Mucosa of stomach (tissue), 1 donor: ENCODE data around the gene MRPL11.
A peak's percentile ranks its signal among the peaks of the same experiment; 100 is the strongest.

Source experiments
- H3K27me3 ChIP-seq: one replicate; pipeline ENCODE4 v1.7.0; 2013; ENCODE audit warnings: mild to moderate bottlenecking, low read length; ENCODE audit not compliant: control insufficient read depth, insufficient read depth
- H3K36me3 ChIP-seq: one replicate; pipeline ENCODE4 v1.7.0; 2013; ENCODE audit warnings: low read length; ENCODE audit not compliant: control insufficient read depth, insufficient read depth
- H3K4me1 ChIP-seq: one replicate; pipeline ENCODE4 v1.7.0; 2013; ENCODE audit warnings: mild to moderate bottlenecking, low read length; ENCODE audit not compliant: control insufficient read depth, insufficient read depth
- H3K4me3 ChIP-seq: one replicate; pipeline ENCODE4 v1.7.0; 2013; ENCODE audit warnings: low read length
- H3K9ac ChIP-seq: one replicate; pipeline ENCODE4 v1.7.0; 2013; ENCODE audit warnings: mild to moderate bottlenecking, low read length, moderate library complexity
- H3K9me3 ChIP-seq: one replicate; pipeline ENCODE4 v1.7.0; 2013; ENCODE audit warnings: mild to moderate bottlenecking, low read length, moderate library complexity; ENCODE audit not compliant: control insufficient read depth
- donor health status: Pancreatic carcinoma.

MRPL11 gene

DNA sequence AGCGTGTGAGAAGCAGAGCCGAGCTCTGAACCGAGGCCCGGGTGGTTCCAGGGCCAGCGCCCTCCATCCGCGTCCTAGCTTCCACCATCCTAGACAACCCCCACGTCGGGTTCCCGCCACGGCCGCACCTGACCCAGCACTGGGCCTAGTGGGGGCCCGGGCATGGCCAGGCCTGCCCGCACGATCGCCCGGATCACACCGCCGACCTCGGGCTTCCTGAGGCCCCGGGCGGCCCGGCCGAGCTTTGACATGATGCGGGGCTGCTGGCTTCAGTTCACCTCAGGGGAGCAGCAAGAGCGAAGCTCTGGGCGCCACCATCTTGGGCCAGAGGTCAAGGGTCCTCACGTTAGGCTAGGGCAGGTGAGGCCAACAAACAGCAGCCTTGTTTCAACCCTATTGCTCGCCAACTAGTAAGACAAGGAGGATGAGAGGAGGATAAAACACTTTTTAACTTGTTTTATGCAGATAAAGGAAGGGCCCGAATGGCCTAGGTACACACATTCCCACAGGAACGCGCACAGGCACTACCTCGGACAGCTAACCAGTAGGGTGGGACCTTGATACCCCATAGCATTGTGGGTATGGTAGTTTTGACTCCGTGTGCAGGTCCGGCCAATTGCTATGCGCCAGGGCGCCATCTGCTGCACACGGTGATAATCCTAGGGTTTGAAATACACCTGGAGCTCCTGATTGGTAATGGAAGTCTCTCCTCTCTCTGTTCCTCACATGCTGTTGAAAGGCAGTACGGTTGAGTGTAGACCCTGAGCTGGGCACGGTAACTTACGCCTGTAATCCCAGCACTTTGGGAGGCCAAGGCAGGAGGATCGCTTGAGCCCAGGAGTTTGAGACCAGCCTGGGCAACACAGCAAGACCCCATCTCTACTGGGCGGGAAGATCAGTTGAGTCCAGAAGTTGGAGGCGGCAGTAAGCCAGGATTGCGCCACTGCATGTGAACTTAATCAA is at the start of gene MRPL11:
TSS of gene MRPL11 (minus strand) at position 345 of the 963 bp plus-strand sequence. CDS start at position 251, 94 bp downstream.
- Histone ChIP-seq H3K9ac (peak within 1 kb of the TSS; percentile 78), H3K27me3 (no peaks in the 10 kb centered on the region), H3K4me1 (no peaks in the 10 kb centered on the region), H3K4me3 (peak within 1 kb of the TSS; percentile 71), H3K36me3 (no peaks in the 10 kb centered on the region), H3K9me3 (no peaks in the 10 kb centered on the region)

DNA sequence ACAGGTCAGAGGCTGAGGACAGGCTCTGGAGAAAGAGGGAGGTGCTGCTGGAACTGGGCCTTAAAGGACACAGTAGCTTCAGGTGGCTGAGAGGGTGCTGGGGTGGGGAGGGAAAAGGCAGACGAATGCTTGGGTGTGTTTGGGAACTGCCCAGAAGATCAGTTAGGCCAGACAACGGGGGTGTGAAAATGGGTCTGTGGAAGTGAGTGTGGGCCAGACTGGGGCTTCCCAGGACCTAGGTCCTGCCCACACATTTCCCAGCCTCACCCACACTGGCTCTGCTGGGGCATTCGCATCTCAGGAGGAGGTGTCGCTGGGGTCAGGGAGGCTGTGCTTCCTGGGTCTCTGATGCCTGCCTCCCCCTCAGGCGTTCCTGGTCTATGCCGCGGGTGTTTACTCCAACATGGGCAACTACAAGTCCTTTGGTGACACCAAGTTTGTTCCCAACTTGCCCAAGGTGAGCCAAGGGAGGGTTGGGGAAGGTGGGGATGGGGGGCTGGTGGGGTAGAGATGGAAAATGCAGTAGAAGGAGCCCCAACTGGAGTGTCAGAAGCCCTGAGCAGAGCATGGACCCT is 46.2 kb upstream of the MRPL11 start:
- Histone ChIP-seq H3K9ac (no peak overlapping the region), H3K9me3 (no peaks in the 10 kb centered on the region), H3K4me3 (no peak overlapping the region), H3K27me3 (no peaks in the 10 kb centered on the region), H3K4me1 (peaks cover 7% of the 10 kb centered on the region), H3K36me3 (no peaks in the 10 kb centered on the region)

GRCh38 chr11:66480117-66480938 is 41.7 kb upstream of the MRPL11 start, which contains the start of gene DPP3:
TSS of gene DPP3 (plus strand) at chr11:66480434. CDS start at chr11:66482201, 1,767 bp downstream.
- H3K36me3 ChIP-seq, result no peaks in the 10 kb centered on the region
- H3K4me1 ChIP-seq, result peaks cover 15% of the 10 kb centered on the region
- H3K27me3 ChIP-seq, result no peaks in the 10 kb centered on the region
- peak within 1 kb of the TSS; percentile 65 for H3K4me3 ChIP-seq
- H3K9ac ChIP-seq, result peak within 1 kb of the TSS; percentile 79
- H3K9me3 ChIP-seq, result no peaks in the 10 kb centered on the region

GRCh38 chr11:66479394-66480116 is 40.9 kb upstream of the MRPL11 start:
- Histone ChIP-seq H3K4me3 (peak overlapping the region; percentile 65), H3K9ac (peak overlapping the region; percentile 79), H3K27me3 (no peaks in the 10 kb centered on the region), H3K36me3 (no peaks in the 10 kb centered on the region), H3K4me1 (peaks cover 15% of the 10 kb centered on the region), H3K9me3 (no peaks in the 10 kb centered on the region)

GRCh38 chr11:66478729-66479393 is 40.2 kb upstream of the MRPL11 start:
- H3K27me3 ChIP-seq, result no peaks in the 10 kb centered on the region
- H3K9ac ChIP-seq, result peak overlapping the region; percentile 79
- no peaks in the 10 kb centered on the region for H3K36me3 ChIP-seq

DNA sequence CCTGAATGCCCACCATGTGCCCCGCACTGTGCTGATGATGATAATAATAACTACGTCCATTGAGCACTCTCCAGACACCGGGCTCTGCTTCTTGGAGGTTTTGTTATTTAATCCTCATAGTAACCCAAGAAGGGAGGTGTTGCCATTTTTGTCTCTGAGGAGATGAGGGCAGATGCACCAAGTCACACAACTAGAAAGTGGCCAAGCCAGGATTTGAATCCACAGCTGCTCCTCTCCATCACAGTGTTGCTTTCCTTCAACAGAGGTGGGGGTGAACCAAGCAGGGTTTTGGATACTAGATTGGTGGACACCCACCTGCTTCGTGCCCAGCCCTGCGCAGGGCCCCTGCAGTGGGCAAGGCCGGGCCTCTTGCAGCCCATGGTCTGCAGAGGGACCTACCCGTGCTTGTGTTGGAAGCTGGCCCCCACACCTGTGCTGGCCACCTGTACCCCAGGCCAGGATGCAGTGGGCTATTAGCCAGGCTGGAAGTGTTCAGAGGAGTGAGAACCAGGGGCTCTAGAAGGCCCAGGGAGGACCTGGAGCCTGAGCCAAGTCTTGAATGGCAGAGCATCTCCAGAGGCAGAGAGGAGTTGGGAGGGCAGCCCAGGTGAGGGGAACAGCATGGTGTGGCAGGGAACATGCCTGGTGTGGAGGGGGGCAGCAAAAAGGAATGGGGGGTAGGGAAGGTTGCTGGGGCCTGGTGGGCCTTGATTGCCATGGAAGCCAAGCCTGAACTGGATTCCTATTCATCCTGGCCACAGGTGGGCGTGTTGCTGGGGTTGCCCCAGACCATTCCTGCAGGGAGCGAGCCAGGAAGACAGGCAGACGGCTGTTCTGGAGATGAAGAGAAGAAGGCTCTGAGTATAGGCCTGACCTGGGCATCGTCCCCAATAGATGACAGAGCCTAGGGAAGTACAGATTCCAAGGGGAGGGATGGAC is 38.9 kb upstream of the MRPL11 start:
- no peaks in the 10 kb centered on the region for H3K27me3 ChIP-seq
- H3K9me3 ChIP-seq, result no peaks in the 10 kb centered on the region
- H3K36me3 ChIP-seq, result no peaks in the 10 kb centered on the region
- peaks cover 15% of the 10 kb centered on the region for H3K4me1 ChIP-seq
- no peak overlapping the region for H3K9ac ChIP-seq
- H3K4me3 ChIP-seq, result no peak overlapping the region

More at GRCh38 chr11:66478729-66479393, 40.2 kb upstream of the MRPL11 start:
- peaks cover 15% of the 10 kb centered on the region for H3K4me1 ChIP-seq
- peak overlapping the region; percentile 65 for H3K4me3 ChIP-seq
- no peaks in the 10 kb centered on the region for H3K9me3 ChIP-seq

DNA sequence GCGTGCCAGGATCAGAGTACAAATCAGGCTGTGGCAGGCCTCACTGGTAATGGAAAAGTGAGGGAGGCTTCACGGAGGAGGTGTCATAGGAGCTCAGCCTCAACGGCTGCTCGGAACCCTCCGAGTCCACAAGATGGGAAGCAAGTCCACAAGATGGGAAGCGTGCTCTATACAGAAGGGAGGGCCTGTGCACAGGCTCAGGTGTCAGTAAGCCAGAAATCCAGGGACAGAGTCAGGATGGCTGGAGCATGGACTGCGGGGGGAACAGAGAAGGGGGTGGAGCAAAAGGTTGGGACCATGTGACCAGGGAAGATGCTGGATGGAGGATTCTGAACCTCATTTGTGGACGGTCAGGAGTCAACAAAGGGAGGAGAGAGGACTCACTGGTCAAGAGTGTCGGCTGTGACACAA is 38.2 kb upstream of the MRPL11 start:
- Histone ChIP-seq H3K4me3 (no peak overlapping the region), H3K27me3 (no peaks in the 10 kb centered on the region), H3K36me3 (no peaks in the 10 kb centered on the region), H3K4me1 (peaks cover 15% of the 10 kb centered on the region), H3K9me3 (no peaks in the 10 kb centered on the region), H3K9ac (no peak overlapping the region)

DNA sequence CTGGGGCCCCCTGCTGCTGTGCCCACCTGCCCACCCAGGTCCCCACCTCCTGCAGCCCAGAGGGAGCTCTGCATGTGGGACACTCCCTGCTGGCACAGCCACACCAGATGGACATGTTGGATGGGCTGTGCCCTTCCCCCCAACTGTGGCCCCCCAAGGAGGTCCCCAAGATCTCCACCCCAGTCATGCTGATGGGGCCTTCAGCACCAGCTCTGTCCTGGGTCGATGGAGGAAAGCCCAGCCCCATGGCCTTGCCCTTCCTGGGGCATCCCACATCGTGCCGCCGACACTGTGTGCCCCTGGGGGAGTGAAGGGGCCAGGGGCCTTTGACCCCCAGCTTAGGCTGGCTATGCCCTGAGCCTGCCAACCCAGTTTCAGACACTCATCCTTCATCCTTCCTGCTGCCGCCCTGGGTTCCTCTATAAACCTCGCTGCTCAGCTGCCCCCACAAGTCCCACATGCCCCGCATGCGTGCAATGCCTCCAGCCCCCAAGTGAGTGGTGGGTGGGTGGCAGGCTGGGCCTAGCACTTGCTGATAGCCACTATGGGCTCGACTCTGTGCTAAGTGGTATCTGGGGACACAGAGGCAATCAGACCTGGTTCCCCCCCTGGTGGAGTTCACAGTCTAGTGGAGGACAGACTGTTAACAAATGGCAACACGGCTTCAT is 37.7 kb upstream of the MRPL11 start:
- Histone ChIP-seq H3K36me3 (no peaks in the 10 kb centered on the region), H3K9ac (no peak overlapping the region), H3K9me3 (no peaks in the 10 kb centered on the region), H3K27me3 (no peaks in the 10 kb centered on the region), H3K4me1 (peaks cover 15% of the 10 kb centered on the region), H3K4me3 (no peak overlapping the region)

DNA sequence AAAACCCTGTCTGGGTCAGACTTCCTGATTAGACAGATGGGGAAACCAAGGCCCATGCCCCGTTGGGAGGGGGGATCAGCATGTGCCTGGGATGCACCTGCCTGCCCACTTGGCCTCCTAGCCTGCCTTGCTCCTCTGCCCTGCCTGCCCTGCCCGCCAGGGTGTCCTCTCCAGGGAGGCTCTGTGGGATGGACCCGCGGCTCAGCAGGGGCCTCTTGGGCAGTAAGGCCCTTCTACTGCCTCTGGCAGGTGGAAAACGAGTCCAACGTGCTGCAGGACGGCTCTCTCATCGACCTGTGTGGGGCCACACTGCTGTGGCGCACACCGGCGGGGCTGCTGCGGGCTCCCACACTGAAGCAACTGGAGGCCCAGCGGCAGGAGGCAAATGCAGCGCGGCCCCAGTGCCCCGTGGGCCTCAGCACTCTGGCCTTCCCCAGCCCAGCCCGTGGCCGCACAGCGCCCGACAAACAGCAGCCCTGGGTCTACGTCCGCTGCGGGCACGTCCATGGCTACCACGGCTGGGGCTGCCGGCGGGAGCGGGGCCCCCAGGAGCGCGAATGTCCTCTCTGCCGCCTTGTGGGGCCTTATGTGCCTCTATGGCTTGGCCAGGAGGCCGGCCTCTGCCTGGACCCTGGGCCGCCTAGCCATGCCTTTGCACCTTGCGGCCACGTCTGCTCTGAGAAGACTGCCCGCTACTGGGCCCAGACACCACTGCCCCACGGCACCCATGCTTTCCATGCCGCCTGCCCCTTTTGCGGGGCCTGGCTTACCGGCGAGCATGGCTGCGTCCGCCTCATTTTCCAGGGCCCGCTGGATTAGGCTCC is 36.9 kb upstream of the MRPL11 start:
- Histone ChIP-seq H3K4me1 (peaks cover 8% of the 10 kb centered on the region), H3K4me3 (no peak overlapping the region), H3K36me3 (no peaks in the 10 kb centered on the region)

More for the DNA sequence above, 36.9 kb upstream of the MRPL11 start:
- no peaks in the 10 kb centered on the region for H3K9me3 ChIP-seq
- H3K27me3 ChIP-seq, result no peaks in the 10 kb centered on the region
- H3K9ac ChIP-seq, result no peak overlapping the region
